Measurements from ENCODE around the gene STK39. TPM values are rescaled to one million over a fixed set of nuclear protein-coding genes. Genes with fewer than 3 reads are reported as not detected.

The STK39 gene
- polyA plus RNA-seq, 2 of the 4 experiments (the other 2 are of a cell fraction): 14.2 to 27.2 TPM

DNA sequence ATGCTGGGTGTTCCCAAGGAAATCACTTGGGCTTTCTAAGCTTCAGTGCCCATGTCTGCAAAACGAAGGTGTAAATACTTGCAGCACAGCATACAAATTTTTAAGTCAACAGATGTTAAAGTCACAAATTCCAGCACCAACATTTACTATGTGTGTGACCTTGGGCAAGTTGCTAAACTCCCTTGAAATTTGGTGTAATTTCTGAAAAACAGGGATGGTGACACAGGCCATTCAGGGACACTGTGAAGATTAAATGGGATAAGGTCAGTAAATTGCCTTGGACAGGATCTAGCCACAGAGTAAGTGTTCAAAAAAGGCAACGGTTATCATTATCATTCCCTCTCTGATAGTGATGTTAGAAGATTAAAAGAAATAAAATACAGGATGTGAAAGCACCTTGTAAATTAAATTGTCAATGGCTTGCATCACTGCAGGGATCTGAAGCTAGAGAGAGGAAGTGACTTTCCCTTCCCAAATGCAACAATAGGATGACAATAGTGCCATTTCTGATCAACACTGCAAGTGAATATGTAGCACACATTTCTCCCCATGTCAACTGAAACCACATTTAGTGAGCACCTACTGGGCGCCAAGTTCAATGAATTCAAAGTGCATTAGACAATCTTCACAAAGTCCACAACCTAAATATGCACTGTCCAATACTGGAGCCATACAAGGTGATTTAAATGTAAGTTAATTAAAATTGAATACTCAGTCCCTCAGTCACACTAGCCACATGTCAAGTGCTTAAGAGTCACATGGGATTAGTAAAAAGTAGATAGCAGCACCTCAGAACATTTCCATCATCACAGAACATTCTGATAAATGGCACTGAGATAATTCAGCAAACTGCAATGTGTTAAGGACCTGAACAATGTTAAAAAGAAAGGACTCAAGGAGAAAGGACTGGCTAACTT is 81.2 kb downstream of the STK39 start:
- 77% methylated on average over 3 of the region's 3 CpGs for WGBS (ENCODE audit: missing lambda C conversion rate)
- ATAC-seq: no peak
- peaks cover 13% of the 10 kb centered on the region for H3K4me1 ChIP-seq
- ChIA-PET POLR2A (no interaction called here), CTCF (no interaction called here)
- no peak overlapping the region for H3K4me2 ChIP-seq
- H3K27ac ChIP-seq: no peak overlapping the region
- no peak for TF ChIP-seq MAFK (IDR thresholded peaks at IDR 0.05; ENCODE audit: partially characterized antibody)
- TF ChIP-seq, protein P1, sequence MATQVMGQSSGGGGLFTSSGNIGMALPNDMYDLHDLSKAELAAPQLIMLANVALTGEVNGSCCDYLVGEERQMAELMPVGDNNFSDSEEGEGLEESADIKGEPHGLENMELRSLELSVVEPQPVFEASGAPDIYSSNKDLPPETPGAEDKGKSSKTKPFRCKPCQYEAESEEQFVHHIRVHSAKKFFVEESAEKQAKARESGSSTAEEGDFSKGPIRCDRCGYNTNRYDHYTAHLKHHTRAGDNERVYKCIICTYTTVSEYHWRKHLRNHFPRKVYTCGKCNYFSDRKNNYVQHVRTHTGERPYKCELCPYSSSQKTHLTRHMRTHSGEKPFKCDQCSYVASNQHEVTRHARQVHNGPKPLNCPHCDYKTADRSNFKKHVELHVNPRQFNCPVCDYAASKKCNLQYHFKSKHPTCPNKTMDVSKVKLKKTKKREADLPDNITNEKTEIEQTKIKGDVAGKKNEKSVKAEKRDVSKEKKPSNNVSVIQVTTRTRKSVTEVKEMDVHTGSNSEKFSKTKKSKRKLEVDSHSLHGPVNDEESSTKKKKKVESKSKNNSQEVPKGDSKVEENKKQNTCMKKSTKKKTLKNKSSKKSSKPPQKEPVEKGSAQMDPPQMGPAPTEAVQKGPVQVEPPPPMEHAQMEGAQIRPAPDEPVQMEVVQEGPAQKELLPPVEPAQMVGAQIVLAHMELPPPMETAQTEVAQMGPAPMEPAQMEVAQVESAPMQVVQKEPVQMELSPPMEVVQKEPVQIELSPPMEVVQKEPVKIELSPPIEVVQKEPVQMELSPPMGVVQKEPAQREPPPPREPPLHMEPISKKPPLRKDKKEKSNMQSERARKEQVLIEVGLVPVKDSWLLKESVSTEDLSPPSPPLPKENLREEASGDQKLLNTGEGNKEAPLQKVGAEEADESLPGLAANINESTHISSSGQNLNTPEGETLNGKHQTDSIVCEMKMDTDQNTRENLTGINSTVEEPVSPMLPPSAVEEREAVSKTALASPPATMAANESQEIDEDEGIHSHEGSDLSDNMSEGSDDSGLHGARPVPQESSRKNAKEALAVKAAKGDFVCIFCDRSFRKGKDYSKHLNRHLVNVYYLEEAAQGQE (IDR thresholded peaks at IDR 0.05): no peak
- no peak for TF ChIP-seq POLR2A (IDR thresholded peaks at IDR 0.05; ENCODE audit: low read length)
- TF ChIP-seq HDAC2 (IDR thresholded peaks at IDR 0.05): no peak
- TF ChIP-seq RCOR1 (IDR thresholded peaks at IDR 0.05; ENCODE audit: low read depth, low read length): no peak
- TF ChIP-seq HEYL (CRISPR knock-in tag; IDR thresholded peaks at IDR 0.05): no peak
- TF ChIP-seq EHMT2 (IDR thresholded peaks at IDR 0.05; ENCODE audit: low read depth): no peak
- no peak for TF ChIP-seq HOXA7 (CRISPR knock-in tag; IDR thresholded peaks at IDR 0.05)
- no peak for TF ChIP-seq KDM1A (IDR thresholded peaks at IDR 0.05; ENCODE audit: low read depth)
- TF ChIP-seq MAZ (IDR thresholded peaks at IDR 0.05; ENCODE audit: borderline replicate concordance, low read depth, low read length): no peak
- TF ChIP-seq FOXS1 (CRISPR knock-in tag; IDR thresholded peaks at IDR 0.05): no peak
- TF ChIP-seq SREBF2 (IDR thresholded peaks at IDR 0.05): no peak
- no peaks in the 10 kb centered on the region for H3K9me3 ChIP-seq
- no peak overlapping the region for H3K4me3 ChIP-seq
- FAIRE-seq: no peak
- no peak for DNase-seq (ENCODE audit: low read depth in 1 of 2, low spot score in 1 of 2)

DNA sequence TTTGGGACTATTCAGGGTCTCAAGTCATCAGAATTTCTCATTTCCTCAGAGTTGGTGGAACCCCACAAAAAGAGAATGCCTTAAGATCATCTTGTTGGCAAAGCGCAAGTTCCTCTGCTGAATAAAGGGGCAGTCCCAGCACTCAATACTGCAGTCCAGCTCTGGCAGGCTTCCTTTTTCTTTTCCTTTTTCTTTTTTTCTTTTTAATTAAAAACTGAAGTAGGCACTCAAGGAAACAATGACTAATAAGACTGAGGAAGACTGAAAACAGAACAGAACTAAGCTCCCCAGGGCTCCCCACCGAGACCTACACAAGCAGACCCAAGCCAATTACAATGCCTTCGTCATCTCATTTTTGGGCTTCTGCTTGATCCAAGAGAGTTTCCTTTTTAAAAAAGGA is 82.0 kb downstream of the STK39 start:
- FAIRE-seq (no peak), DNase-seq (ENCODE audit: low read depth in 1 of 2, low spot score in 1 of 2) (no peak), ATAC-seq (no peak)
- no peak for TF ChIP-seq HEYL (CRISPR knock-in tag; IDR thresholded peaks at IDR 0.05)
- no peak for TF ChIP-seq KDM5A (IDR thresholded peaks at IDR 0.05)
- TF ChIP-seq, protein P2, sequence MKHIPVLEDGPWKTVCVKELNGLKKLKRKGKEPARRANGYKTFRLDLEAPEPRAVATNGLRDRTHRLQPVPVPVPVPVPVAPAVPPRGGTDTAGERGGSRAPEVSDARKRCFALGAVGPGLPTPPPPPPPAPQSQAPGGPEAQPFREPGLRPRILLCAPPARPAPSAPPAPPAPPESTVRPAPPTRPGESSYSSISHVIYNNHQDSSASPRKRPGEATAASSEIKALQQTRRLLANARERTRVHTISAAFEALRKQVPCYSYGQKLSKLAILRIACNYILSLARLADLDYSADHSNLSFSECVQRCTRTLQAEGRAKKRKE (CRISPR knock-in tag; IDR thresholded peaks at IDR 0.05; ENCODE audit: low read depth): no peak
- TF ChIP-seq CEBPB (IDR thresholded peaks at IDR 0.05): no peak
- no peak for TF ChIP-seq RNF2 (IDR thresholded peaks at IDR 0.05; ENCODE audit: borderline replicate concordance, low read depth)
- no peak for TF ChIP-seq CBX8 (IDR thresholded peaks at IDR 0.05)
- TF ChIP-seq HOXB13 (CRISPR knock-in tag; IDR thresholded peaks at IDR 0.05; ENCODE audit: low read depth): no peak
- TF ChIP-seq EP300 (IDR thresholded peaks at IDR 0.05): no peak
- TF ChIP-seq NPAS2 (CRISPR knock-in tag; IDR thresholded peaks at IDR 0.05; ENCODE audit: borderline replicate concordance): no peak
- no peak for TF ChIP-seq FOXS1 (CRISPR knock-in tag; IDR thresholded peaks at IDR 0.05)
- no peak for TF ChIP-seq CHD4 (IDR thresholded peaks at IDR 0.05; ENCODE audit: borderline replicate concordance)
- TF ChIP-seq MAFK (IDR thresholded peaks at IDR 0.05; ENCODE audit: partially characterized antibody): no peak
- TF ChIP-seq, protein P3, sequence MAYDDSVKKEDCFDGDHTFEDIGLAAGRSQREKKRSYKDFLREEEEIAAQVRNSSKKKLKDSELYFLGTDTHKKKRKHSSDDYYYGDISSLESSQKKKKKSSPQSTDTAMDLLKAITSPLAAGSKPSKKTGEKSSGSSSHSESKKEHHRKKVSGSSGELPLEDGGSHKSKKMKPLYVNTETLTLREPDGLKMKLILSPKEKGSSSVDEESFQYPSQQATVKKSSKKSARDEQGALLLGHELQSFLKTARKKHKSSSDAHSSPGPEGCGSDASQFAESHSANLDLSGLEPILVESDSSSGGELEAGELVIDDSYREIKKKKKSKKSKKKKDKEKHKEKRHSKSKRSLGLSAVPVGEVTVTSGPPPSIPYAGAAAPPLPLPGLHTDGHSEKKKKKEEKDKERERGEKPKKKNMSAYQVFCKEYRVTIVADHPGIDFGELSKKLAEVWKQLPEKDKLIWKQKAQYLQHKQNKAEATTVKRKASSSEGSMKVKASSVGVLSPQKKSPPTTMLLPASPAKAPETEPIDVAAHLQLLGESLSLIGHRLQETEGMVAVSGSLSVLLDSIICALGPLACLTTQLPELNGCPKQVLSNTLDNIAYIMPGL (CRISPR knock-in tag; IDR thresholded peaks at IDR 0.05; ENCODE audit: borderline replicate concordance): no peak
- no peak for TF ChIP-seq NR3C1 (IDR thresholded peaks at IDR 0.05)
- no peak for TF ChIP-seq EHMT2 (IDR thresholded peaks at IDR 0.05; ENCODE audit: low read depth)
- TF ChIP-seq RAD21 (conservative IDR thresholded peaks at IDR 0.05 in 1 of 2, IDR thresholded peaks at IDR 0.05 in 1 of 2): no peak
- TF ChIP-seq CBX2 (IDR thresholded peaks at IDR 0.05; ENCODE audit: borderline replicate concordance, low read depth): no peak
- Histone ChIP-seq H3K4me1 (peaks cover 13% of the 10 kb centered on the region), H3K4me3 (no peak overlapping the region), H3K9me3 (no peaks in the 10 kb centered on the region), H3K4me2 (no peak overlapping the region), H3K27ac (no peak overlapping the region)
- ChIA-PET POLR2A (no interaction called here), CTCF (no interaction called here)
- 93% methylated on average over 3 of the region's 3 CpGs for WGBS (ENCODE audit: missing lambda C conversion rate)

Measured in A549 (cell line).